H1 (cell line): ENCODE data around the gene TCF4.

Source experiments
- CHD2 ChIP-seq: IDR thresholded peaks from 2 replicates; pipeline ENCODE4 v1.6.1; 2012; ENCODE audit warnings: low read length, improper control_type of control experiment
- HDAC2 ChIP-seq, 2 experiments: fragments of 300-600 bp in 1 of 2; sonication (generic) in 1 of 2; IDR thresholded peaks; 2 replicates each; pipeline ENCODE4 v1.6.1; 2011 to 2012; ENCODE audit warnings: low read depth in 2 of 2, low read length in 2 of 2, mild to moderate bottlenecking in 2 of 2, moderate library complexity in 2 of 2, borderline replicate concordance in 1 of 2, inconsistent platforms in 1 of 2
- POLR2A ChIP-seq, 2 experiments: IDR thresholded peaks; 1 replicate in 1 of 2; 2 replicates in 1 of 2; pipeline ENCODE4 v1.6.1; 2011; ENCODE audit warnings: low read depth in 2 of 2, low read length in 2 of 2, mild to moderate bottlenecking in 2 of 2; ENCODE audit errors: control extremely low read depth in 1 of 2
- POLR2AphosphoS5 ChIP-seq: IDR thresholded peaks from 2 replicates; pipeline ENCODE4 v1.6.1; 2011; ENCODE audit warnings: low read depth, low read length
- RAD21 ChIP-seq, 2 experiments: IDR thresholded peaks in 1 of 2; conservative IDR thresholded peaks in 1 of 2; 2 replicates each; pipeline ENCODE4 v1.6.1; 2011; ENCODE audit warnings: low read depth in 2 of 2, low read length in 2 of 2, improper control_type of control experiment in 1 of 2, inconsistent platforms in 1 of 2, mild to moderate bottlenecking in 1 of 2, moderate library complexity in 1 of 2
- RFX5 ChIP-seq: IDR thresholded peaks from 2 replicates; pipeline ENCODE4 v1.6.1; 2011; ENCODE audit warnings: low read depth, low read length, improper control_type of control experiment, borderline replicate concordance
- TAF1 ChIP-seq: IDR thresholded peaks from 2 replicates; pipeline ENCODE4 v1.6.1; 2011; ENCODE audit warnings: mild to moderate bottlenecking, low read depth, low read length
- TEAD4 ChIP-seq: IDR thresholded peaks from 2 replicates; pipeline ENCODE4 v1.6.1; 2012; ENCODE audit warnings: low read depth, low read length, inconsistent platforms, mixed read lengths
- ZNF274 ChIP-seq: IDR thresholded peaks from 2 replicates; pipeline ENCODE4 v1.7.0; 2012; ENCODE audit warnings: low read length, borderline replicate concordance; ENCODE audit errors: extremely low read depth
- TF ChIP-seq, protein P1 (sequence below), 3 experiments: IDR thresholded peaks; 1 replicate in 2 of 3; 2 replicates in 1 of 3; pipeline versions ENCODE4 v1.5.1 to v1.6.1; 2011; ENCODE audit warnings: low read length in 3 of 3, mild to moderate bottlenecking in 3 of 3, inconsistent platforms in 2 of 3, low read depth in 1 of 3, moderate library complexity in 1 of 3; ENCODE audit not compliant: insufficient read depth in 1 of 3; ENCODE audit errors: control extremely low read depth in 1 of 3
- TF ChIP-seq, protein P2 (sequence below): IDR thresholded peaks from 2 replicates; pipeline ENCODE4 v1.6.1; 2012; ENCODE audit warnings: inconsistent platforms

DNA sequence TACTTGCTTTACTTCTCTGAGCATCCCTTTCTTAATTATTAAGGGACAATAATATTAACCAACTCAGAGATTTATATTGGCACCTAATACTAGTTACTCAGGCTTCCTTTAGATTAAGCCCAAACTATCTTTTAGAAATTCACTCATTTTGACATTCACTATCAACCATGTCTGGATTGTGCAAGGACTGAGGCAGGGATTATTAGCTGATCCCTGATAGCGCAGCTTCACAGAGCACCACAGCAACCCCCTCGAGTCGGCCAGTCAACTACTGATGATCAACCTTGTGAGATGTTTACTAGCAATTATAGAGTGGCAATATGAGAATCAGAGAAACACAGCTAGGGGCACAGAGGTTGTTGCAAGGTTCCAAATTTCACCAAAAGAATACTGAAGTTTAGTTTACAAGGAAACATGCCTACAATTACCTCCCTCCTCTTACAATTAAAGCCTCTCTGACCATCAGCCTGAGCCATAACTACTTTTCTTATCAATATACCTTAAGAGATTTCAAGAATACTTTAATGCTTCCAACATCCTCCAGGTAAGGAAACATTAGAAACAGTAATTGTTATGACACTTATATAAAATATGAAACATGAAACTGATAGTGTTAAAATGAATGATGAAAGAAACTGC, 191.6 kb downstream of the TCF4 start:
- TF ChIP-seq, protein P1, sequence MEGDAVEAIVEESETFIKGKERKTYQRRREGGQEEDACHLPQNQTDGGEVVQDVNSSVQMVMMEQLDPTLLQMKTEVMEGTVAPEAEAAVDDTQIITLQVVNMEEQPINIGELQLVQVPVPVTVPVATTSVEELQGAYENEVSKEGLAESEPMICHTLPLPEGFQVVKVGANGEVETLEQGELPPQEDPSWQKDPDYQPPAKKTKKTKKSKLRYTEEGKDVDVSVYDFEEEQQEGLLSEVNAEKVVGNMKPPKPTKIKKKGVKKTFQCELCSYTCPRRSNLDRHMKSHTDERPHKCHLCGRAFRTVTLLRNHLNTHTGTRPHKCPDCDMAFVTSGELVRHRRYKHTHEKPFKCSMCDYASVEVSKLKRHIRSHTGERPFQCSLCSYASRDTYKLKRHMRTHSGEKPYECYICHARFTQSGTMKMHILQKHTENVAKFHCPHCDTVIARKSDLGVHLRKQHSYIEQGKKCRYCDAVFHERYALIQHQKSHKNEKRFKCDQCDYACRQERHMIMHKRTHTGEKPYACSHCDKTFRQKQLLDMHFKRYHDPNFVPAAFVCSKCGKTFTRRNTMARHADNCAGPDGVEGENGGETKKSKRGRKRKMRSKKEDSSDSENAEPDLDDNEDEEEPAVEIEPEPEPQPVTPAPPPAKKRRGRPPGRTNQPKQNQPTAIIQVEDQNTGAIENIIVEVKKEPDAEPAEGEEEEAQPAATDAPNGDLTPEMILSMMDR (IDR thresholded peaks at IDR 0.05; ENCODE audit: control extremely low read depth in 1 of 3, insufficient read depth in 1 of 3, low read depth in 1 of 3, low read length in 3 of 3) = no peak
- no peak for TF ChIP-seq TAF1
- TF ChIP-seq, protein P2, sequence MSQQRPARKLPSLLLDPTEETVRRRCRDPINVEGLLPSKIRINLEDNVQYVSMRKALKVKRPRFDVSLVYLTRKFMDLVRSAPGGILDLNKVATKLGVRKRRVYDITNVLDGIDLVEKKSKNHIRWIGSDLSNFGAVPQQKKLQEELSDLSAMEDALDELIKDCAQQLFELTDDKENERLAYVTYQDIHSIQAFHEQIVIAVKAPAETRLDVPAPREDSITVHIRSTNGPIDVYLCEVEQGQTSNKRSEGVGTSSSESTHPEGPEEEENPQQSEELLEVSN = no peak
- no peak for TF ChIP-seq POLR2AphosphoS5
- TF ChIP-seq POLR2A (IDR thresholded peaks at IDR 0.05; ENCODE audit: control extremely low read depth in 1 of 2, low read depth in 2 of 2, low read length in 2 of 2) = no peak
- TF ChIP-seq RAD21 (IDR thresholded peaks at IDR 0.05 in 1 of 2, conservative IDR thresholded peaks at IDR 0.05 in 1 of 2; ENCODE audit: low read depth in 2 of 2, low read length in 2 of 2) = no peak
- TF ChIP-seq CHD2 = no peak
- no peak for TF ChIP-seq ZNF274
- no peak for TF ChIP-seq HDAC2 (IDR thresholded peaks at IDR 0.05; ENCODE audit: borderline replicate concordance in 1 of 2, low read depth in 2 of 2, low read length in 2 of 2)
- no peak for TF ChIP-seq TEAD4
- no peak for TF ChIP-seq RFX5
